Measurements from ENCODE around the gene ATP6V0A1.

GRCh38 chr17:42498828-42499227 is 40.1 kb downstream of the ATP6V0A1 start:
- TF ChIP-seq CTCF (IDR thresholded peaks at IDR 0.05) = no peak
- no peak for TF ChIP-seq POLR2A (IDR thresholded peaks at IDR 0.05)
- no peak for TF ChIP-seq EP300 (IDR thresholded peaks at IDR 0.05)

Measured in suprapubic skin (tissue), 3 donors.